VCaP (cell line): Measurements from ENCODE around the gene EPHB2.

ENCODE experiments used
- H3K27ac ChIP-seq: fragments of 450-650 bp; 2 replicates; pipeline ENCODE4 v1.5.1; 2017
- CTCF ChIP-seq: fragments of 450-650 bp; conservative IDR thresholded peaks from 2 replicates; pipeline ENCODE4 v1.5.1; 2017; ENCODE audit warnings: mild to moderate bottlenecking, moderate library complexity

EPHB2 gene

GRCh38 chr1:22738069-22738435, 27.4 kb downstream of the EPHB2 start:
- no peak for TF ChIP-seq CTCF

GRCh38 chr1:22738522-22738921, 27.9 kb downstream of the EPHB2 start:
- no peak overlapping the region for H3K27ac ChIP-seq
- no peak for TF ChIP-seq CTCF

More at GRCh38 chr1:22738069-22738435, 27.4 kb downstream of the EPHB2 start:
- H3K27ac ChIP-seq: no peak overlapping the region

DNA sequence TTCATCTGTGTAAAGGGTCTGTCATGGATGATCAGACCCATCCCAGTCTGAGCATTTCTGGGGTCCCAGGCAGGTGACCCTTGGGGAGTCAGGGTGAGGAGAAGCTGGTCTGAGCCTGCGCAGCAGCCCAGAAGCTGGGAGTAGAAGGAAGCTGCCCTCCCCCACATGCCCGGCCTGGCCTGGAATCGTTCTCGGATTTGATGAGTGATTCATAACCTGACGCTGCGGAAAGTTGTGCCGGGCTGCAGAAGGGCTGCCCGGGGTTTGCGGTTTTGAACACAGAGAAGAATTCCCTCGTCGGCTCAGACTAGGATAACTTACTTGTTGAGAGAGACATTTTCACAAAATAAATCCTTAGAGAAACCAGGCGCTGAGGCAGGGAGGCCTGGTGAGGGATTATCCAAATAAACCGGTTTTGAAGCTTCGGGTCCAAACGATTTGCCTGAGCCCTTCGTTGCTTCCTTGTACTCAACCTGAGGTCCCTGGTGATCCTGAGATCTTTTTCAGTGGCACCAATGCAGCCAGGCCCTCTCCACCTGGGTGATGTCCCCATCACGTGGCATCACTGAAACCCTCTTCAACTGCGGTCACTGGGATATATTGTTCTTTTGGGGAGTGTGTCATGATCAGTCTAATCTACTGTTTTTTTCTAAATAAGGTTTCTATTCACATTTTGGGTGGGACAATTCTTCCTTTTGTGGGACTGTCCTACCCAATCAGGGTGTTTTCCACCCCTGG, 29.2 kb downstream of the EPHB2 start:
- H3K27ac ChIP-seq: no peak overlapping the region
- no peak for TF ChIP-seq CTCF

GRCh38 chr1:22741118-22741517, 30.5 kb downstream of the EPHB2 start:
- no peak overlapping the region for H3K27ac ChIP-seq
- TF ChIP-seq CTCF: no peak

DNA sequence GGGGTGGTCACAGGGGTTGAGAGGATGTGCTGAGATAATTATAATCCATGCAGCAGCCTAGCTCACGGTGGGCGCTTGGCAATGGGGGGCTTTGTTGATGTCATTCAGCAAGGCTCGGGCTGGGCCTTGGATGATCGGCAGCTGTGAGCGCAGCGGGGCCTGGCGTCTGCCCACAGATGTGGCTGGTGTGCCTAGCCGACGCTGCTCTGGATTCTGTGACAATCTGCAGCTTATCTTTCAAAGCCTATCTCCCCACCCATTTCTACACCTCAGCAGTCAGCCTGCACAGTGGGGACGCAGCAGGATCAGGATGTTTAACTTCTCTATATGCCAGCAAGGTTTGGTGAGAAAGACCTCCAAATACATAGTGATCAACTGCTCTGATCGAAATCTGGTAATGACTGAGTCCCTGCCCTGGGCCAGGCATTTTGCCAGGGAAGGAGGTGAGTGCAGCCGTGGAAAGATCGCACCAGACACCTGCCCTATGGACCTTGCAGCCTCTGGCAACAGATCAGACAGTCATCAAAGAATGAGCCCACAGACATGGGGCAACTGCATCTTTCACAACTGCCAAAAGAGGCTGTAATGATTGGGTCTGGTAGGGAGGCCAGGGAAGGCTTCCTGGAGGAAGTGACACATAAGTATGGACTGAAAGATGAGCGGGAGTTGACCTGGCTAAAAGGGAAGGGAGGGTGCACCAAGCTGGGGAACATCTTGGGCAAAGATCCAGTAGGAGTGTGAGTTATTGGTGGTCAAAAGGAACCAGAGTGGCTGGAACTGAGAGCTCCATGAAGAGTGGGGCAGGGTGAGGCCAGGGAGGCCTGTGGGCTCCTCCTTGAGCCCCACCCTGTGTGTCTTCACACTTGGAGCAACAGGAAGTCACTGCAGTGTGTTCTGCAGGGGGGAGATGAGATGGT, 35.3 kb downstream of the EPHB2 start:
- no peak overlapping the region for H3K27ac ChIP-seq

GRCh38 chr1:22747021-22747734, 36.5 kb downstream of the EPHB2 start:
- TF ChIP-seq CTCF: no peak
- H3K27ac ChIP-seq: no peak overlapping the region

More for the DNA sequence above, 35.3 kb downstream of the EPHB2 start:
- no peak for TF ChIP-seq CTCF

- TF ChIP-seq CTCF: no peak
- H3K27ac ChIP-seq: no peak overlapping the region
Observed at GRCh38 chr1:22747735-22748073, 37.1 kb downstream of the EPHB2 start.
